HEK293 (cell line): ENCODE results near the gene C6orf136.

Experiments used
- ATF2 ChIP-seq: fragments of 450-650 bp; formaldehyde crosslinking; IDR thresholded peaks from 2 replicates; pipeline ENCODE4 v1.5.1; 2016; ENCODE audit warnings: missing biosample characterization, missing genetic modification characterization, low read depth
- BCL11A ChIP-seq: fragments of 450-650 bp; formaldehyde crosslinking; IDR thresholded peaks from 2 replicates; pipeline ENCODE4 v1.5.1; 2016; ENCODE audit warnings: low read depth, missing biosample characterization, missing genetic modification characterization
- FEZF1 ChIP-seq: fragments of 450-650 bp; formaldehyde crosslinking; IDR thresholded peaks from 2 replicates; pipeline ENCODE4 v1.5.1; 2016; ENCODE audit warnings: missing biosample characterization, missing genetic modification characterization
- KLF9 ChIP-seq: fragments of 450-650 bp; formaldehyde crosslinking; IDR thresholded peaks from 2 replicates; pipeline ENCODE4 v1.5.1; 2016; ENCODE audit warnings: missing biosample characterization, missing genetic modification characterization, low read depth
- MYNN ChIP-seq: fragments of 450-650 bp; formaldehyde crosslinking; IDR thresholded peaks from 2 replicates; pipeline ENCODE4 v1.5.1; 2016; ENCODE audit warnings: missing biosample characterization, missing genetic modification characterization, borderline replicate concordance
- PRDM6 ChIP-seq: fragments of 450-650 bp; formaldehyde crosslinking; IDR thresholded peaks from 2 replicates; pipeline ENCODE4 v1.5.1; 2017; ENCODE audit warnings: missing biosample characterization, missing genetic modification characterization
- SETDB1 ChIP-seq: IDR thresholded peaks from one replicate; pipeline ENCODE4 v1.6.1; 2017; ENCODE audit warnings: mild to moderate bottlenecking, low read length, moderate library complexity, mixed read lengths; ENCODE audit not compliant: insufficient read length
- SP7 ChIP-seq: fragments of 450-650 bp; formaldehyde crosslinking; IDR thresholded peaks from 2 replicates; pipeline ENCODE4 v1.5.1; 2016; ENCODE audit warnings: missing biosample characterization, missing genetic modification characterization
- WT1 ChIP-seq: fragments of 450-650 bp; formaldehyde crosslinking; IDR thresholded peaks from 2 replicates; pipeline ENCODE4 v1.5.1; 2016; ENCODE audit warnings: missing biosample characterization, missing genetic modification characterization
- YY1 ChIP-seq: fragments of 450-650 bp; formaldehyde crosslinking; IDR thresholded peaks from 2 replicates; pipeline ENCODE4 v1.5.1; 2018; ENCODE audit warnings: missing biosample characterization, missing genetic modification characterization
- ZBTB1 ChIP-seq: fragments of 450-650 bp; formaldehyde crosslinking; IDR thresholded peaks from 2 replicates; pipeline ENCODE4 v1.5.1; 2016; ENCODE audit warnings: missing biosample characterization, missing genetic modification characterization
- ZIC2 ChIP-seq: fragments of 450-650 bp; formaldehyde crosslinking; IDR thresholded peaks from 2 replicates; pipeline ENCODE4 v1.5.1; 2016; ENCODE audit warnings: missing biosample characterization, missing genetic modification characterization
- ZNF114 ChIP-seq: fragments of 450-650 bp; formaldehyde crosslinking; IDR thresholded peaks from 2 replicates; pipeline ENCODE4 v1.5.0; 2017; ENCODE audit warnings: missing biosample characterization, missing genetic modification characterization
- ZNF133 ChIP-seq: fragments of 450-650 bp; formaldehyde crosslinking; IDR thresholded peaks from 2 replicates; pipeline ENCODE4 v1.5.1; 2016; ENCODE audit warnings: missing biosample characterization, missing genetic modification characterization
- ZNF140 ChIP-seq: fragments of 450-650 bp; formaldehyde crosslinking; IDR thresholded peaks from 2 replicates; pipeline ENCODE4 v1.5.1; 2016; ENCODE audit warnings: missing biosample characterization, missing genetic modification characterization
- ZNF146 ChIP-seq: fragments of 450-650 bp; formaldehyde crosslinking; IDR thresholded peaks from 2 replicates; pipeline ENCODE4 v1.5.1; 2016; ENCODE audit warnings: missing biosample characterization, missing genetic modification characterization
- ZNF169 ChIP-seq: fragments of 450-650 bp; formaldehyde crosslinking; IDR thresholded peaks from 2 replicates; pipeline ENCODE4 v1.5.1; 2016; ENCODE audit warnings: missing biosample characterization, missing genetic modification characterization
- ZNF266 ChIP-seq: fragments of 450-650 bp; formaldehyde crosslinking; IDR thresholded peaks from 2 replicates; pipeline ENCODE4 v1.5.1; 2016; ENCODE audit warnings: missing biosample characterization, missing genetic modification characterization, low read depth
- ZNF391 ChIP-seq: fragments of 450-650 bp; formaldehyde crosslinking; IDR thresholded peaks from 2 replicates; pipeline ENCODE4 v1.5.1; 2016; ENCODE audit warnings: low read depth, missing biosample characterization, missing genetic modification characterization, borderline replicate concordance
- ZNF514 ChIP-seq: fragments of 450-650 bp; formaldehyde crosslinking; IDR thresholded peaks from 2 replicates; pipeline ENCODE4 v1.5.1; 2016; ENCODE audit warnings: missing biosample characterization, missing genetic modification characterization
- ZNF521 ChIP-seq: fragments of 450-650 bp; formaldehyde crosslinking; IDR thresholded peaks from 2 replicates; pipeline ENCODE4 v1.5.1; 2017; ENCODE audit warnings: missing biosample characterization, mild to moderate bottlenecking, missing genetic modification characterization
- ZNF558 ChIP-seq: fragments of 450-650 bp; formaldehyde crosslinking; IDR thresholded peaks from 2 replicates; pipeline ENCODE4 v1.5.1; 2016; ENCODE audit warnings: missing biosample characterization, missing genetic modification characterization
- ZNF560 ChIP-seq: fragments of 450-650 bp; formaldehyde crosslinking; IDR thresholded peaks from 2 replicates; pipeline ENCODE4 v1.5.1; 2017; ENCODE audit warnings: missing biosample characterization, missing genetic modification characterization, borderline replicate concordance
- ZNF660 ChIP-seq: fragments of 450-650 bp; IDR thresholded peaks from 2 replicates; pipeline ENCODE4 v1.5.1; 2018; ENCODE audit warnings: missing biosample characterization, mild to moderate bottlenecking, missing genetic modification characterization
- ZNF664 ChIP-seq: fragments of 450-650 bp; formaldehyde crosslinking; IDR thresholded peaks from 2 replicates; pipeline ENCODE4 v1.5.1; 2016; ENCODE audit warnings: missing biosample characterization, missing genetic modification characterization
- ZNF707 ChIP-seq: fragments of 450-650 bp; formaldehyde crosslinking; IDR thresholded peaks from 2 replicates; pipeline ENCODE4 v1.5.1; 2016; ENCODE audit warnings: missing biosample characterization, missing genetic modification characterization
- ZNF76 ChIP-seq: fragments of 450-650 bp; formaldehyde crosslinking; IDR thresholded peaks from 2 replicates; pipeline ENCODE4; 2016; ENCODE audit warnings: low read depth, missing biosample characterization, missing genetic modification characterization, borderline replicate concordance
- ZNF768 ChIP-seq: fragments of 450-650 bp; formaldehyde crosslinking; IDR thresholded peaks from 2 replicates; pipeline ENCODE4 v1.5.1; 2018; ENCODE audit warnings: missing biosample characterization, mild to moderate bottlenecking, missing genetic modification characterization
- ZNF776 ChIP-seq: fragments of 450-650 bp; formaldehyde crosslinking; IDR thresholded peaks from 2 replicates; pipeline ENCODE4 v1.5.0; 2017; ENCODE audit warnings: missing biosample characterization, missing genetic modification characterization, borderline replicate concordance
- ZNF777 ChIP-seq: fragments of 450-650 bp; formaldehyde crosslinking; IDR thresholded peaks from 2 replicates; pipeline ENCODE4 v1.5.1; 2017; ENCODE audit warnings: missing biosample characterization, missing genetic modification characterization, borderline replicate concordance
- ZSCAN18 ChIP-seq: fragments of 450-650 bp; formaldehyde crosslinking; IDR thresholded peaks from 2 replicates; pipeline ENCODE4 v1.5.1; 2016; ENCODE audit warnings: missing biosample characterization, missing genetic modification characterization
- ZSCAN23 ChIP-seq: fragments of 450-650 bp; formaldehyde crosslinking; IDR thresholded peaks from 2 replicates; pipeline ENCODE4 v1.5.1; 2016; ENCODE audit warnings: missing biosample characterization, missing genetic modification characterization

The C6orf136 gene

GRCh38 chr6:30626484-30627366 is 20.2 kb upstream of the C6orf136 start, which contains the start of gene ATAT1 (continued):
- TF ChIP-seq ZNF266 (no peak), YY1 (tag by site-specific recombination) (peak; percentile 48; the same call in 1 of the 2 replicates), ZNF558 (no peak), FEZF1 (tag by site-specific recombination) (no peak), ZNF169 (no peak), ZSCAN18 (tag by site-specific recombination) (no peak), ZNF776 (tag by site-specific recombination) (no peak), ZIC2 (tag by site-specific recombination) (peak; percentile 31; the same call in 1 of the 2 replicates), ZNF140 (tag by site-specific recombination) (no peak), KLF9 (tag by site-specific recombination) (peak; percentile 97), ZBTB1 (tag by site-specific recombination) (no peak), ZNF768 (no peak), PRDM6 (tag by site-specific recombination) (no peak), SETDB1 (no peak), ZNF514 (tag by site-specific recombination) (no peak), MYNN (0 out of 2 replicates have a peak, but pooled peaks have one; percentile 4), WT1 (tag by site-specific recombination) (peak; percentile 60), ZNF560 (tag by site-specific recombination) (no peak), ZNF133 (tag by site-specific recombination) (no peak), ZNF391 (tag by site-specific recombination) (no peak; the same call in 1 of the 2 replicates), SP7 (tag by site-specific recombination) (peak; percentile 71), ATF2 (0 out of 2 replicates have a peak, but pooled peaks have one; percentile 50), ZNF707 (tag by site-specific recombination) (no peak), ZNF660 (tag by site-specific recombination) (no peak), ZNF146 (tag by site-specific recombination) (no peak), ZNF76 (no peak), ZNF114 (no peak), ZNF521 (tag by site-specific recombination) (no peak), BCL11A (tag by site-specific recombination) (0 out of 2 replicates have a peak, but pooled peaks have one; percentile 50), ZNF664 (tag by site-specific recombination) (no peak), ZNF777 (tag by site-specific recombination) (no peak), ZSCAN23 (no peak)
